Body of pancreas (tissue), 4 donors: ENCODE results near the gene SRGAP1.

Source experiments
- POLR2A ChIP-seq, 3 donors: fragments of 450-650 bp; IDR thresholded peaks; one replicate each; pipeline ENCODE4 v1.6.1; 2016; ENCODE audit warnings: antibody characterized with exemption in 3 of 3, mild to moderate bottlenecking in 2 of 3
- TF ChIP-seq, protein P1 (sequence below), 7 experiments: fragments of 450-650 bp in 4 of 7; fragments of 200-600 bp in 3 of 7; sonication (generic) in 3 of 7; IDR thresholded peaks; one replicate each; pipeline ENCODE4 v1.5.1; 2016 to 2019; ENCODE audit warnings: antibody characterized with exemption in 7 of 7

DNA sequence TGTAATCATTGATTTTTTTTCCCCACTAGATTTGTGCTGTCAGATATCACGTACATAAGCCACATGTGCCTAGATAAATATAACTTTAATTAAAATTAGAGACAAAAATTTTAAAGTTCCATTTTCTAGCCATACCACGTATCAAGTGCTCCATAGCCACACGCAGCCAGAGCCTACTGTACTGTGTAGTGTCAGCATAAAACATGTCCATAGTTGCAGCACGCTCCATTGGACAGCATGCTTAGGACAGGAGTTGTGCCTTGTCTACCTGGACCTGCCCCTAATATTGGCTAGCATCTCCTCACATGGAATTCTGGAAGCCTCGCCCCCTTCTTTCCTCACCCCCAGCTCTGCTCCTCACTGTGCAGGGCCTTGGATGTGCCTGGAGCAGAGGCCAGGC lies 116.5 kb downstream of the SRGAP1 start:
- TF ChIP-seq, protein P1, sequence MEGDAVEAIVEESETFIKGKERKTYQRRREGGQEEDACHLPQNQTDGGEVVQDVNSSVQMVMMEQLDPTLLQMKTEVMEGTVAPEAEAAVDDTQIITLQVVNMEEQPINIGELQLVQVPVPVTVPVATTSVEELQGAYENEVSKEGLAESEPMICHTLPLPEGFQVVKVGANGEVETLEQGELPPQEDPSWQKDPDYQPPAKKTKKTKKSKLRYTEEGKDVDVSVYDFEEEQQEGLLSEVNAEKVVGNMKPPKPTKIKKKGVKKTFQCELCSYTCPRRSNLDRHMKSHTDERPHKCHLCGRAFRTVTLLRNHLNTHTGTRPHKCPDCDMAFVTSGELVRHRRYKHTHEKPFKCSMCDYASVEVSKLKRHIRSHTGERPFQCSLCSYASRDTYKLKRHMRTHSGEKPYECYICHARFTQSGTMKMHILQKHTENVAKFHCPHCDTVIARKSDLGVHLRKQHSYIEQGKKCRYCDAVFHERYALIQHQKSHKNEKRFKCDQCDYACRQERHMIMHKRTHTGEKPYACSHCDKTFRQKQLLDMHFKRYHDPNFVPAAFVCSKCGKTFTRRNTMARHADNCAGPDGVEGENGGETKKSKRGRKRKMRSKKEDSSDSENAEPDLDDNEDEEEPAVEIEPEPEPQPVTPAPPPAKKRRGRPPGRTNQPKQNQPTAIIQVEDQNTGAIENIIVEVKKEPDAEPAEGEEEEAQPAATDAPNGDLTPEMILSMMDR (IDR thresholded peaks at IDR 0.05), result no peak
- TF ChIP-seq POLR2A (IDR thresholded peaks at IDR 0.05), result no peak
